HG02623 (cell line): Measurements from ENCODE around the gene CCDC141.

Experiments
- ATAC-seq: cut with Tn5 transposase; IDR thresholded peaks from one replicate; pipeline ENCODE4 v1.9.1; 2021; ENCODE audit warnings: moderate library complexity; ENCODE audit not compliant: unreplicated experiment

Gene CCDC141

GRCh38 chr2:178787155-178787554 lies 262.8 kb downstream of the CCDC141 start:
- ATAC-seq: no peak

GRCh38 chr2:178783889-178784288 lies 266.0 kb downstream of the CCDC141 start:
- no peak for ATAC-seq

GRCh38 chr2:178782236-178782635 lies 267.7 kb downstream of the CCDC141 start:
- no peak for ATAC-seq
